Uterus (tissue), 4 donors: ENCODE data around the gene FAM50A. TPM values are rescaled to one million over a fixed set of nuclear protein-coding genes. Genes with fewer than 3 reads are reported as not detected.

Source experiments
- DNase-seq, 2 donors: peaks; one replicate each; pipeline ENCODE4 v3.0.0-alpha.2; 2019 to 2020
- H3K27ac ChIP-seq, 2 donors: fragments of 200-600 bp; sonication (generic); 1 replicate in 1 of 2; 2 replicates in 1 of 2; pipeline ENCODE4 v1.5.1; 2016 to 2018
- H3K27me3 ChIP-seq, 2 donors: fragments of 200-600 bp; sonication (generic); one replicate each; pipeline ENCODE4 v1.5.1; 2018 to 2019; ENCODE audit warnings: control low read depth in 1 of 2
- H3K36me3 ChIP-seq, 2 donors: fragments of 200-600 bp; sonication (generic); one replicate each; pipeline ENCODE4 v1.5.1; 2019; ENCODE audit warnings: control low read depth in 1 of 2
- H3K4me1 ChIP-seq, 2 donors: fragments of 200-600 bp; sonication (generic); one replicate each; pipeline ENCODE4 v1.5.1; 2018 to 2019; ENCODE audit warnings: control low read depth in 1 of 2
- H3K4me3 ChIP-seq, 2 donors: fragments of 200-600 bp; sonication (generic); 1 replicate in 1 of 2; 2 replicates in 1 of 2; pipeline ENCODE4 v1.5.1; 2018 to 2019; ENCODE audit warnings: mild to moderate bottlenecking in 1 of 2
- H3K9me3 ChIP-seq, 2 donors: fragments of 200-600 bp; sonication (generic); one replicate each; pipeline ENCODE4 v1.5.1; 2019; ENCODE audit warnings: control low read depth in 1 of 2
- CTCF ChIP-seq, 4 experiments: fragments of 200-600 bp in 2 of 4; fragments of 450-650 bp in 2 of 4; sonication (generic) in 2 of 4; IDR thresholded peaks; one replicate each; pipeline ENCODE4 v1.5.1; 2016 to 2019; ENCODE audit warnings: antibody characterized with exemption in 4 of 4, mild to moderate bottlenecking in 2 of 4, moderate library complexity in 1 of 4
- POLR2A ChIP-seq, 2 donors: fragments of 450-650 bp; IDR thresholded peaks; one replicate each; pipeline ENCODE4 v1.6.1; 2016; ENCODE audit warnings: antibody characterized with exemption in 2 of 2, mild to moderate bottlenecking in 1 of 2, moderate library complexity in 1 of 2
- intact Hi-C: fragments of 100-400 bp; cut with DNase I; formaldehyde crosslinking; loops from one replicate; pipeline ENCODE4 v1.15.1; 2023; ENCODE audit warnings: low total_unique reads
- total RNA-seq, 4 donors: library from RNA; depleted of rRNA in 3 of 4; stranded (reverse); fragments of >200 nt in 3 of 4; gene quantifications; one replicate each; pipeline versions ENCODE4 v1.1.0 to v1.2.4, GENCODE V29; 2014 to 2023
- donor health status: DM: yes; HTN: yes; CAD: no.

Gene FAM50A
- total RNA-seq, 4 donors from 2014 or later = 16.4 to 48.8 (median 28.3) TPM

GRCh38 chrX:154428176-154429171 lies 15.5 kb upstream of the FAM50A start, which contains the start of gene ATP6AP1:
Gene ATP6AP1, plus strand, starts transcription at chrX:154428677. Its CDS starts 16 bp downstream, at chrX:154428693.
- TF ChIP-seq CTCF (IDR thresholded peaks at IDR 0.05) (no peak), POLR2A (IDR thresholded peaks at IDR 0.05) (peak; percentile 66 to 77)
- Histone ChIP-seq H3K4me1 (no peaks in the 10 kb centered on the region), H3K4me3 (peak within 1 kb of the TSS; percentile 22 to 51), H3K27ac (peak within 1 kb of the TSS; percentile 50 to 79), H3K27me3 (no peaks in the 10 kb centered on the region), H3K36me3 (no peaks in the 10 kb centered on the region), H3K9me3 (no peaks in the 10 kb centered on the region)
- intact Hi-C loops = no loop called here
- DNase-seq = peak; percentile 91 to 93

GRCh38 chrX:154429711-154430110 lies 14.2 kb upstream of the FAM50A start:
- no peaks in the 10 kb centered on the region for H3K36me3 ChIP-seq
- no peaks in the 10 kb centered on the region for H3K9me3 ChIP-seq
- H3K27me3 ChIP-seq = no peaks in the 10 kb centered on the region
- DNase-seq = no peak
- H3K27ac ChIP-seq = no peak overlapping the region
- intact Hi-C loops = no loop called here
- no peak overlapping the region for H3K4me3 ChIP-seq
- no peak for TF ChIP-seq CTCF (IDR thresholded peaks at IDR 0.05)
- no peak for TF ChIP-seq POLR2A (IDR thresholded peaks at IDR 0.05)
- no peaks in the 10 kb centered on the region for H3K4me1 ChIP-seq

GRCh38 chrX:154430479-154430878 lies 13.5 kb upstream of the FAM50A start:
- Histone ChIP-seq H3K9me3 (no peaks in the 10 kb centered on the region), H3K4me3 (no peak overlapping the region), H3K4me1 (no peaks in the 10 kb centered on the region), H3K27me3 (no peaks in the 10 kb centered on the region), H3K36me3 (no peaks in the 10 kb centered on the region), H3K27ac (no peak overlapping the region)
- intact Hi-C loops = no loop called here
- DNase-seq = no peak
- no peak for TF ChIP-seq CTCF (IDR thresholded peaks at IDR 0.05)
- TF ChIP-seq POLR2A (IDR thresholded peaks at IDR 0.05) = no peak

- TF ChIP-seq CTCF (IDR thresholded peaks at IDR 0.05) (no peak), POLR2A (IDR thresholded peaks at IDR 0.05) (no peak)
- no peak for DNase-seq
Observed at GRCh38 chrX:154430916-154431315, 13.0 kb upstream of the FAM50A start.

GRCh38 chrX:154431341-154431740 lies 12.6 kb upstream of the FAM50A start:
- intact Hi-C loops = no loop called here
- TF ChIP-seq POLR2A (IDR thresholded peaks at IDR 0.05) = no peak
- TF ChIP-seq CTCF (IDR thresholded peaks at IDR 0.05) = no peak
- Histone ChIP-seq H3K9me3 (no peaks in the 10 kb centered on the region), H3K4me3 (no peak overlapping the region), H3K27ac (no peak overlapping the region), H3K36me3 (no peaks in the 10 kb centered on the region), H3K27me3 (no peaks in the 10 kb centered on the region), H3K4me1 (no peaks in the 10 kb centered on the region)
- DNase-seq = no peak

More at GRCh38 chrX:154430916-154431315, 13.0 kb upstream of the FAM50A start:
- Histone ChIP-seq H3K36me3 (no peaks in the 10 kb centered on the region), H3K9me3 (no peaks in the 10 kb centered on the region), H3K4me1 (no peaks in the 10 kb centered on the region), H3K27ac (no peak overlapping the region), H3K4me3 (no peak overlapping the region), H3K27me3 (no peaks in the 10 kb centered on the region)
- intact Hi-C loops = no loop called here
